ENCODE results near the gene HOXB7. TPM values are rescaled to one million over a fixed set of nuclear protein-coding genes. Genes with fewer than 3 reads are reported as not detected.
A peak's percentile ranks its signal among the peaks of the same experiment; 100 is the strongest.

Gene HOXB7
- total and polyA plus RNA-seq, 2 experiments from 2014 or later = not detected

DNA sequence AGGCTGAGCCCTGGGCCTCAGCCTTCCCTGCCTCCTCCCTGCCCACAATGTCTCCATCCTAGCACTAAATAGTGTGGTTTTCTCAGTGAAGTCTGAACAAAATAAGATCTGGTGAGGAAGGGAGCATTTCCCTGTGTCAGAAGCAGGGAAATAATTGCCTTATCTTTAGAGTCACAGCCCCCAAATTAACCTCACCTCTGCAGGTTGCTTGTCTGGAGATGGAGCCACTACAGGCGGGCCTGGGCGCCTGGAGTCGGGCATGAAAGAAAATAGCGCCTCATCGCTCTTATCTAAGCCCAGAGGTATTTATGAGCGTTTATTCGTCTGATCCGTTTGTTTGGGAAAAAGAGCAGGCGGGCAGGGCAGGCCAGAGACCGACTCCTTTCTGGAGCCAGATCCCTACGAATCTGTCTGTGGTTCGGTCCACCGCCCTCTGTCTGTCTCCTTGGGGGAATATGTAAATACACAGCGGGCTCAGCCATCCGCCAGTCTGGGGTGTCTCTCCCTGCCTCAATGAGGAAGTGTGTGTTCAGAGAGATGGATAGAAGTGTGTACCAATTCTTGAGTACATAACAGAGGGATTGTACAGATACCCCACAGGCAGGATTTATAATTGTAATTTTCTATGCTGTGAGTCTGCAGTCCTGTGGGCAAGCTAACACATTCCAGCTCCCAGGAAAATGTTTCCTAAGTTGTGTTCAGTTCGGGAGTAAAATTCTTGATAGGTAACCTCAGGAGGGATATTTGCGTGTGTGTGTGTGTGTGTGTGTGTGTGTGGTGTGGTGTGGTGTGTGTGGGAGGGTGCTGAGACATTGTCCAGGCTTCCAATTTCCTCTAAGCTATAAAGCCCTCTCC is 10.3 kb downstream of the HOXB7 start:
- Histone ChIP-seq H3K4me2 (no peak overlapping the region), H3K79me2 (replicated peaks; ENCODE audit: insufficient read depth) (no peaks in the 10 kb centered on the region), H2AFZ (no peak overlapping the region), H3K4me3 (no peak overlapping the region), H3K9me2 (ENCODE audit: insufficient read depth) (no peaks in the 10 kb centered on the region), H3K36me3 (ENCODE audit: insufficient read depth) (no peaks in the 10 kb centered on the region), H3K27ac (ENCODE audit: low read depth) (no peak overlapping the region), H3K4me1 (ENCODE audit: insufficient read depth) (peaks cover 44% of the 10 kb centered on the region), H4K20me1 (replicated peaks; ENCODE audit: insufficient read depth) (peaks cover 71% of the 10 kb centered on the region), H3F3A (replicated peaks; ENCODE audit: low read depth) (peaks cover 65% of the 10 kb centered on the region), H3K27me3 (ENCODE audit: insufficient read depth) (peaks cover 100% of the 10 kb centered on the region)
- no peak for TF ChIP-seq REST (IDR thresholded peaks at IDR 0.05; ENCODE audit: unreplicated experiment)
- TF ChIP-seq, protein P1, sequence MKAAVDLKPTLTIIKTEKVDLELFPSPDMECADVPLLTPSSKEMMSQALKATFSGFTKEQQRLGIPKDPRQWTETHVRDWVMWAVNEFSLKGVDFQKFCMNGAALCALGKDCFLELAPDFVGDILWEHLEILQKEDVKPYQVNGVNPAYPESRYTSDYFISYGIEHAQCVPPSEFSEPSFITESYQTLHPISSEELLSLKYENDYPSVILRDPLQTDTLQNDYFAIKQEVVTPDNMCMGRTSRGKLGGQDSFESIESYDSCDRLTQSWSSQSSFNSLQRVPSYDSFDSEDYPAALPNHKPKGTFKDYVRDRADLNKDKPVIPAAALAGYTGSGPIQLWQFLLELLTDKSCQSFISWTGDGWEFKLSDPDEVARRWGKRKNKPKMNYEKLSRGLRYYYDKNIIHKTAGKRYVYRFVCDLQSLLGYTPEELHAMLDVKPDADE (IDR thresholded peaks at IDR 0.05) = no peak
- no peak for TF ChIP-seq CTCF (conservative IDR thresholded peaks at IDR 0.05; ENCODE audit: low read depth in 2 of 2)
- TF ChIP-seq EZH2 (IDR thresholded peaks at IDR 0.05; ENCODE audit: low read depth, unreplicated experiment) = peak; percentile 89
- no peak for TF ChIP-seq JUNB (IDR thresholded peaks at IDR 0.05; ENCODE audit: unreplicated experiment)
- no peak for TF ChIP-seq ZNF331 (CRISPR knock-in tag; IDR thresholded peaks at IDR 0.05; ENCODE audit: low read depth)
- no peak for TF ChIP-seq ZNF114 (CRISPR knock-in tag; IDR thresholded peaks at IDR 0.05)
- no peak for TF ChIP-seq POLR2AphosphoS5 (IDR thresholded peaks at IDR 0.05; ENCODE audit: low read depth)
- ATAC-seq (no peak), DNase-seq (ENCODE audit: low spot score) (no peak)
- H3K4me3 Mint-ChIP-seq = no peak overlapping the region
- peaks cover 3% of the 10 kb centered on the region; the same call in 1 of the 3 replicates for H3K36me3 Mint-ChIP-seq (ENCODE audit: low read depth)
- peaks cover 25% of the 10 kb centered on the region for H3K4me1 Mint-ChIP-seq
- H3K27me3 Mint-ChIP-seq (ENCODE audit: insufficient read depth, low read depth, poor library complexity) = peaks cover 100% of the 10 kb centered on the region
- no peak overlapping the region for H3K27ac Mint-ChIP-seq
- H3K9me3 Mint-ChIP-seq = peaks cover 4% of the 10 kb centered on the region; the same call in 1 of the 3 replicates

Data from GM23338 (cell line).